GM23338 (cell line): ENCODE measurements around the gene MYLK. TPM values are rescaled to one million over a fixed set of nuclear protein-coding genes. Genes with fewer than 3 reads are reported as not detected.

ENCODE experiments used
- ATAC-seq: fragments of 200-7000 bp; cut with Tn5 transposase; 3 replicates; pipeline ENCODE4 v1.9.1; 2020
- DNase-seq: peaks from one replicate; pipeline ENCODE4 v3.0.0-alpha.2; 2015; ENCODE audit warnings: low spot score
- H2AFZ ChIP-seq: fragments of 200-600 bp; sonication (generic); 2 replicates; pipeline ENCODE4 v1.8.0; 2016; ENCODE audit warnings: antibody characterized with exemption, mild to moderate bottlenecking, moderate library complexity
- H3F3A ChIP-seq: fragments of 200-600 bp; sonication (generic); replicated peaks from 2 replicates; pipeline ENCODE4 v1.8.0; 2017; ENCODE audit warnings: antibody characterized with exemption, mixed run types, low read depth
- H3K27ac ChIP-seq: fragments of 200-600 bp; sonication (generic); 2 replicates; pipeline ENCODE4 v1.6.1; 2016; ENCODE audit warnings: low read depth
- H3K27me3 ChIP-seq: fragments of 200-600 bp; sonication (generic); 2 replicates; pipeline ENCODE4 v1.8.0; 2016; ENCODE audit warnings: mild to moderate bottlenecking, mixed run types, moderate library complexity; ENCODE audit not compliant: insufficient read depth
- H3K36me3 ChIP-seq: fragments of 200-600 bp; sonication (generic); 2 replicates; pipeline ENCODE4 v1.8.0; 2016; ENCODE audit warnings: mild to moderate bottlenecking; ENCODE audit not compliant: insufficient read depth
- H3K4me1 ChIP-seq: fragments of 200-600 bp; sonication (generic); 2 replicates; pipeline ENCODE4 v1.8.0; 2016; ENCODE audit warnings: mild to moderate bottlenecking, moderate library complexity; ENCODE audit not compliant: insufficient read depth
- H3K4me2 ChIP-seq: fragments of 200-600 bp; sonication (generic); 2 replicates; pipeline ENCODE4 v1.7.1; 2017; ENCODE audit warnings: mixed run types
- H3K4me3 ChIP-seq: fragments of 200-600 bp; sonication (generic); 2 replicates; pipeline ENCODE4 v1.6.1; 2016; ENCODE audit warnings: mixed run types
- H3K79me2 ChIP-seq: fragments of 200-600 bp; sonication (generic); replicated peaks from 2 replicates; pipeline ENCODE4 v1.8.0; 2017; ENCODE audit warnings: mild to moderate bottlenecking; ENCODE audit not compliant: insufficient read depth
- H3K9me2 ChIP-seq: fragments of 200-600 bp; sonication (generic); 2 replicates; pipeline ENCODE4 v1.8.0; 2017; ENCODE audit not compliant: insufficient read depth
- H4K20me1 ChIP-seq: fragments of 200-600 bp; sonication (generic); replicated peaks from 2 replicates; pipeline ENCODE4 v1.8.0; 2017; ENCODE audit warnings: mild to moderate bottlenecking; ENCODE audit not compliant: insufficient read depth
- H3K27ac Mint-ChIP-seq: 2 replicates; pipeline ENCODE4 v1.8.0; 2020; ENCODE audit warnings: inconsistent platforms, mild to moderate bottlenecking, moderate library complexity, mixed read lengths
- H3K27me3 Mint-ChIP-seq: 3 replicates; pipeline ENCODE4 v1.8.0; 2022; ENCODE audit warnings: low read depth, mild to moderate bottlenecking, moderate library complexity, mixed read lengths, inconsistent platforms; ENCODE audit not compliant: insufficient read depth, poor library complexity
- H3K36me3 Mint-ChIP-seq: 3 replicates; pipeline ENCODE4 v1.8.0; 2021; ENCODE audit warnings: low read depth, mild to moderate bottlenecking, inconsistent platforms, moderate library complexity, mixed read lengths
- H3K4me1 Mint-ChIP-seq: 3 replicates; pipeline ENCODE4 v1.8.0; 2020; ENCODE audit warnings: mild to moderate bottlenecking, inconsistent platforms, mixed read lengths
- H3K4me3 Mint-ChIP-seq: 3 replicates; pipeline ENCODE4 v1.8.0; 2021; ENCODE audit warnings: moderate library complexity, mild to moderate bottlenecking, inconsistent platforms, mixed read lengths
- H3K9me3 Mint-ChIP-seq: 3 replicates; pipeline ENCODE4 v1.8.0; 2020; ENCODE audit warnings: moderate library complexity, mild to moderate bottlenecking, inconsistent platforms, mixed read lengths
- CREB1 ChIP-seq: fragments of 250-450 bp; sonication (Bioruptor Pico); IDR thresholded peaks from 2 replicates; pipeline ENCODE4 v1.5.0; 2020; ENCODE audit warnings: low read depth, mild to moderate bottlenecking, moderate library complexity
- EZH2 ChIP-seq: fragments of 200-600 bp; sonication (generic); IDR thresholded peaks from one replicate; pipeline ENCODE4 v1.8.0; 2017; ENCODE audit warnings: antibody characterized with exemption, mild to moderate bottlenecking, low read depth; ENCODE audit not compliant: unreplicated experiment
- EZH2phosphoT487 ChIP-seq: fragments of 200-600 bp; sonication (generic); IDR thresholded peaks from one replicate; pipeline ENCODE4 v1.8.1; 2018; ENCODE audit warnings: antibody characterized with exemption; ENCODE audit not compliant: unreplicated experiment
- JUNB ChIP-seq: IDR thresholded peaks from one replicate; pipeline ENCODE4 v1.6.1; 2016; ENCODE audit warnings: antibody characterized with exemption; ENCODE audit not compliant: unreplicated experiment
- NANOG ChIP-seq: IDR thresholded peaks from 2 replicates; pipeline ENCODE4 v1.6.1; 2016; ENCODE audit warnings: antibody characterized with exemption, borderline replicate concordance
- POLR2AphosphoS5 ChIP-seq: IDR thresholded peaks from 2 replicates; pipeline ENCODE4 v1.6.1; 2016; ENCODE audit warnings: antibody characterized with exemption, low read depth
- STAT1 ChIP-seq: IDR thresholded peaks from one replicate; pipeline ENCODE4 v1.6.1; 2016; ENCODE audit warnings: antibody characterized with exemption; ENCODE audit not compliant: unreplicated experiment
- ZNF114 ChIP-seq: fragments of 250-450 bp; sonication (Bioruptor Pico); IDR thresholded peaks from 2 replicates; pipeline ENCODE4 v1.5.0; 2020; ENCODE audit warnings: mild to moderate bottlenecking, moderate library complexity
- ZNF331 ChIP-seq: fragments of 250-450 bp; sonication (Bioruptor Pico); IDR thresholded peaks from 2 replicates; pipeline ENCODE4 v1.5.0; 2020; ENCODE audit warnings: low read depth, mild to moderate bottlenecking, moderate library complexity
- polyA plus RNA-seq: library from polyadenylated mRNA; unstranded; fragments of >200 nt; fragmentation: Nextera tagmentation; extraction: Ambion mirVana; gene quantifications from 2 replicates; pipeline ENCODE4 v1.2.1, GENCODE V29; 2016
- total RNA-seq: library from RNA; depleted of rRNA; stranded (reverse); fragments of >200 nt; shearing (Covaris generic); gene quantifications from 2 replicates; pipeline ENCODE4 v1.2.3, GENCODE V29; 2014
- TF ChIP-seq, protein P1 (sequence below), 2 experiments: fragments of 200-600 bp in 1 of 2; sonication (generic) in 1 of 2; conservative IDR thresholded peaks; 2 replicates each; pipeline versions ENCODE4 v1.5.1 to v1.6.1; 2016 to 2017; ENCODE audit warnings: antibody characterized with exemption in 2 of 2, low read depth in 2 of 2, mild to moderate bottlenecking in 2 of 2, moderate library complexity in 1 of 2
- TF ChIP-seq, protein P2 (sequence below): IDR thresholded peaks from 2 replicates; pipeline ENCODE4 v1.6.1; 2016; ENCODE audit warnings: antibody characterized with exemption
- TF ChIP-seq, protein P3 (sequence below): IDR thresholded peaks from one replicate; pipeline ENCODE4 v1.6.1; 2018; ENCODE audit warnings: antibody characterized with exemption; ENCODE audit not compliant: unreplicated experiment

The MYLK gene
- total and polyA plus RNA-seq, 2 experiments from 2014 or later = 11.5 to 17.9 TPM

DNA sequence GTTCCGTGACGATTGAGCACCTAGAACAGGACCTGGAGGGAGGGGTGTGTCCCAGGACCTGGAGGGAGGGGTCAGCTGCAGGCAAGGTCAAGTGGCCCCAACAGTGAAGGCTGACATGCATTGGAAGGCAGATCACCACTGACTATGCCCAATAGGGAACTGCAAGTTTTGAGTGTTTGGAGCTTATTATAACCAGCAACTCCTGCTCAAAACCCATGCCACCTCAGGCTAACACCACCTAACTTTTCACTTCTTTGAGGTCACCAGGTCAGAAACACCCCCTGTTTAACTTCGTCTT lies 93.1 kb downstream of the MYLK start (continued):
- TF ChIP-seq NANOG (no peak), STAT1 (no peak)

DNA sequence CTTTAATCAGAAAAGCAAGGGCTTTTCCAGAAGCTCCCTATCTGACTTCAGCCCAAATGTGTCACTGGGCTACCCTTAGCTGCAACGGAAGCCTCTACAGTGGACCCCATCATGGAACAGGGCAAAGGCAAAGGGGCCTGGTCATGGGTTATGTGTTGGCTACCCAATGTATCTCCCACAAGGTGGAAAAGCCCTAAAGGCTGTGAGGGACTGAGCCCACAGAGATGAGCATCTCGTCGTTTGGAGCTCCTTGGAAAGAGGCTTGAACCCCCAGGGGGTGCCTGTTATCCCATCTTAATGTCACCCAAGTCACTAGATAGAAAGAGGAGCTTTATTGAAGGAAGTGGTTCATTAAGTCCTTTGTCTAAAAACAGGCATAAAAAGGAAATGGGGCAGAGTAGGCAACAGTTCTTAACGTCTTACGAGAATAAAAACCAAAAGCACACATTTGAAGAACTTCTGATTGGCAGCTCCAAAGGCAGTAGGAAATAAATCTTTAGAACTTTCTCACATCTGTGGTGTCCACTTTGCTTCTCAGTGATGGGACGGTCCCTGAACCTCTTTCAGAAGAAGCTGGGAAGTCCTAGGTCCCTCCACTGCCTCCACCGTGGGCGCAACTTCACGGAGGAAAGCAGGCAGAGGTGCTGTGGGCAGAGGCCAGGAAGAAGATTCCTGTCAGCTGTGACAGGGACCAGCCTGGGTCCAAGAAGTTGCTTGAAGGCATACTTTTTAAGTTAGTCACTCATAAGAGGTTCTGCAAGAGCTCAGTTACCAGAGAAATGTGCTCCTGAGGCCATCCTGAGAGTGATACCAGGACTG lies 93.7 kb downstream of the MYLK start:
- DNase-seq (no peak), ATAC-seq (no peak)
- Histone ChIP-seq H3K36me3 (no peaks in the 10 kb centered on the region), H3K9me2 (peaks cover 5% of the 10 kb centered on the region; the same call in 1 of the 2 replicates), H3K27me3 (no peaks in the 10 kb centered on the region), H3F3A (no peaks in the 10 kb centered on the region), H3K79me2 (no peaks in the 10 kb centered on the region), H3K4me3 (no peak overlapping the region), H3K27ac (no peak overlapping the region), H4K20me1 (no peaks in the 10 kb centered on the region; the same call in 1 of the 2 replicates), H3K4me2 (no peak overlapping the region), H2AFZ (no peak overlapping the region), H3K4me1 (no peaks in the 10 kb centered on the region; the same call in 1 of the 2 replicates)
- Mint-ChIP-seq H3K4me1 (peaks cover 14% of the 10 kb centered on the region; the same call in 2 of the 3 replicates), H3K27ac (no peak overlapping the region), H3K9me3 (no peaks in the 10 kb centered on the region), H3K4me3 (no peak overlapping the region), H3K27me3 (no peaks in the 10 kb centered on the region), H3K36me3 (no peaks in the 10 kb centered on the region; the same call in 2 of the 3 replicates)
- TF ChIP-seq POLR2AphosphoS5 (no peak), NANOG (no peak), ZNF114 (CRISPR knock-in tag) (no peak), JUNB (no peak), CREB1 (no peak), EZH2 (no peak), ZNF331 (no peak), STAT1 (no peak), EZH2phosphoT487 (no peak)
- TF ChIP-seq, protein P1, sequence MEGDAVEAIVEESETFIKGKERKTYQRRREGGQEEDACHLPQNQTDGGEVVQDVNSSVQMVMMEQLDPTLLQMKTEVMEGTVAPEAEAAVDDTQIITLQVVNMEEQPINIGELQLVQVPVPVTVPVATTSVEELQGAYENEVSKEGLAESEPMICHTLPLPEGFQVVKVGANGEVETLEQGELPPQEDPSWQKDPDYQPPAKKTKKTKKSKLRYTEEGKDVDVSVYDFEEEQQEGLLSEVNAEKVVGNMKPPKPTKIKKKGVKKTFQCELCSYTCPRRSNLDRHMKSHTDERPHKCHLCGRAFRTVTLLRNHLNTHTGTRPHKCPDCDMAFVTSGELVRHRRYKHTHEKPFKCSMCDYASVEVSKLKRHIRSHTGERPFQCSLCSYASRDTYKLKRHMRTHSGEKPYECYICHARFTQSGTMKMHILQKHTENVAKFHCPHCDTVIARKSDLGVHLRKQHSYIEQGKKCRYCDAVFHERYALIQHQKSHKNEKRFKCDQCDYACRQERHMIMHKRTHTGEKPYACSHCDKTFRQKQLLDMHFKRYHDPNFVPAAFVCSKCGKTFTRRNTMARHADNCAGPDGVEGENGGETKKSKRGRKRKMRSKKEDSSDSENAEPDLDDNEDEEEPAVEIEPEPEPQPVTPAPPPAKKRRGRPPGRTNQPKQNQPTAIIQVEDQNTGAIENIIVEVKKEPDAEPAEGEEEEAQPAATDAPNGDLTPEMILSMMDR (conservative IDR thresholded peaks at IDR 0.05; ENCODE audit: low read depth in 2 of 2) = no peak
- TF ChIP-seq, protein P2, sequence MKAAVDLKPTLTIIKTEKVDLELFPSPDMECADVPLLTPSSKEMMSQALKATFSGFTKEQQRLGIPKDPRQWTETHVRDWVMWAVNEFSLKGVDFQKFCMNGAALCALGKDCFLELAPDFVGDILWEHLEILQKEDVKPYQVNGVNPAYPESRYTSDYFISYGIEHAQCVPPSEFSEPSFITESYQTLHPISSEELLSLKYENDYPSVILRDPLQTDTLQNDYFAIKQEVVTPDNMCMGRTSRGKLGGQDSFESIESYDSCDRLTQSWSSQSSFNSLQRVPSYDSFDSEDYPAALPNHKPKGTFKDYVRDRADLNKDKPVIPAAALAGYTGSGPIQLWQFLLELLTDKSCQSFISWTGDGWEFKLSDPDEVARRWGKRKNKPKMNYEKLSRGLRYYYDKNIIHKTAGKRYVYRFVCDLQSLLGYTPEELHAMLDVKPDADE = no peak
- TF ChIP-seq, protein P3, sequence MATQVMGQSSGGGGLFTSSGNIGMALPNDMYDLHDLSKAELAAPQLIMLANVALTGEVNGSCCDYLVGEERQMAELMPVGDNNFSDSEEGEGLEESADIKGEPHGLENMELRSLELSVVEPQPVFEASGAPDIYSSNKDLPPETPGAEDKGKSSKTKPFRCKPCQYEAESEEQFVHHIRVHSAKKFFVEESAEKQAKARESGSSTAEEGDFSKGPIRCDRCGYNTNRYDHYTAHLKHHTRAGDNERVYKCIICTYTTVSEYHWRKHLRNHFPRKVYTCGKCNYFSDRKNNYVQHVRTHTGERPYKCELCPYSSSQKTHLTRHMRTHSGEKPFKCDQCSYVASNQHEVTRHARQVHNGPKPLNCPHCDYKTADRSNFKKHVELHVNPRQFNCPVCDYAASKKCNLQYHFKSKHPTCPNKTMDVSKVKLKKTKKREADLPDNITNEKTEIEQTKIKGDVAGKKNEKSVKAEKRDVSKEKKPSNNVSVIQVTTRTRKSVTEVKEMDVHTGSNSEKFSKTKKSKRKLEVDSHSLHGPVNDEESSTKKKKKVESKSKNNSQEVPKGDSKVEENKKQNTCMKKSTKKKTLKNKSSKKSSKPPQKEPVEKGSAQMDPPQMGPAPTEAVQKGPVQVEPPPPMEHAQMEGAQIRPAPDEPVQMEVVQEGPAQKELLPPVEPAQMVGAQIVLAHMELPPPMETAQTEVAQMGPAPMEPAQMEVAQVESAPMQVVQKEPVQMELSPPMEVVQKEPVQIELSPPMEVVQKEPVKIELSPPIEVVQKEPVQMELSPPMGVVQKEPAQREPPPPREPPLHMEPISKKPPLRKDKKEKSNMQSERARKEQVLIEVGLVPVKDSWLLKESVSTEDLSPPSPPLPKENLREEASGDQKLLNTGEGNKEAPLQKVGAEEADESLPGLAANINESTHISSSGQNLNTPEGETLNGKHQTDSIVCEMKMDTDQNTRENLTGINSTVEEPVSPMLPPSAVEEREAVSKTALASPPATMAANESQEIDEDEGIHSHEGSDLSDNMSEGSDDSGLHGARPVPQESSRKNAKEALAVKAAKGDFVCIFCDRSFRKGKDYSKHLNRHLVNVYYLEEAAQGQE = no peak
